Mucosa of stomach (tissue), 1 donor: ENCODE measurements around the gene GPR27.

Source experiments
- H3K27me3 ChIP-seq: one replicate; pipeline ENCODE4 v1.7.0; 2013; ENCODE audit warnings: mild to moderate bottlenecking, low read length; ENCODE audit not compliant: control insufficient read depth, insufficient read depth
- H3K36me3 ChIP-seq: one replicate; pipeline ENCODE4 v1.7.0; 2013; ENCODE audit warnings: low read length; ENCODE audit not compliant: control insufficient read depth, insufficient read depth
- H3K4me1 ChIP-seq: one replicate; pipeline ENCODE4 v1.7.0; 2013; ENCODE audit warnings: mild to moderate bottlenecking, low read length; ENCODE audit not compliant: control insufficient read depth, insufficient read depth
- H3K4me3 ChIP-seq: one replicate; pipeline ENCODE4 v1.7.0; 2013; ENCODE audit warnings: low read length
- H3K9ac ChIP-seq: one replicate; pipeline ENCODE4 v1.7.0; 2013; ENCODE audit warnings: mild to moderate bottlenecking, low read length, moderate library complexity
- H3K9me3 ChIP-seq: one replicate; pipeline ENCODE4 v1.7.0; 2013; ENCODE audit warnings: mild to moderate bottlenecking, low read length, moderate library complexity; ENCODE audit not compliant: control insufficient read depth
- donor health status: Pancreatic carcinoma.

GPR27 gene

GRCh38 chr3:71721651-71722157 lies 32.0 kb upstream of the GPR27 start:
- H3K9me3 ChIP-seq, result no peaks in the 10 kb centered on the region
- H3K4me1 ChIP-seq, result peaks cover 8% of the 10 kb centered on the region
- H3K9ac ChIP-seq, result no peak overlapping the region
- H3K36me3 ChIP-seq, result no peaks in the 10 kb centered on the region
- no peak overlapping the region for H3K4me3 ChIP-seq
- H3K27me3 ChIP-seq, result no peaks in the 10 kb centered on the region

GRCh38 chr3:71722693-71723092 lies 31.0 kb upstream of the GPR27 start:
- no peak overlapping the region for H3K9ac ChIP-seq
- H3K36me3 ChIP-seq, result no peaks in the 10 kb centered on the region
- no peaks in the 10 kb centered on the region for H3K9me3 ChIP-seq
- peaks cover 7% of the 10 kb centered on the region for H3K4me1 ChIP-seq
- no peaks in the 10 kb centered on the region for H3K27me3 ChIP-seq
- no peak overlapping the region for H3K4me3 ChIP-seq

GRCh38 chr3:71723452-71724170 lies 30.0 kb upstream of the GPR27 start:
- Histone ChIP-seq H3K36me3 (no peaks in the 10 kb centered on the region), H3K9ac (peak overlapping the region; percentile 67)

GRCh38 chr3:71724171-71724453 lies 29.5 kb upstream of the GPR27 start:
- Histone ChIP-seq H3K9ac (peak overlapping the region; percentile 67), H3K4me1 (peaks cover 7% of the 10 kb centered on the region), H3K9me3 (no peaks in the 10 kb centered on the region), H3K4me3 (peak overlapping the region; percentile 49), H3K27me3 (no peaks in the 10 kb centered on the region), H3K36me3 (no peaks in the 10 kb centered on the region)

More at GRCh38 chr3:71723452-71724170, 30.0 kb upstream of the GPR27 start:
- H3K9me3 ChIP-seq, result no peaks in the 10 kb centered on the region
- H3K4me1 ChIP-seq, result peaks cover 7% of the 10 kb centered on the region
- H3K4me3 ChIP-seq, result no peak overlapping the region
- no peaks in the 10 kb centered on the region for H3K27me3 ChIP-seq

GRCh38 chr3:71724584-71725270 lies 28.9 kb upstream of the GPR27 start:
- Histone ChIP-seq H3K4me1 (peaks cover 7% of the 10 kb centered on the region), H3K4me3 (peak overlapping the region; percentile 49), H3K9me3 (no peaks in the 10 kb centered on the region), H3K36me3 (no peaks in the 10 kb centered on the region), H3K27me3 (no peaks in the 10 kb centered on the region), H3K9ac (peak overlapping the region; percentile 67)

- Histone ChIP-seq H3K27me3 (no peaks in the 10 kb centered on the region), H3K9me3 (no peaks in the 10 kb centered on the region), H3K9ac (peak within 1 kb of the TSS; percentile 67), H3K36me3 (no peaks in the 10 kb centered on the region), H3K4me3 (peak within 1 kb of the TSS; percentile 49), H3K4me1 (peaks cover 12% of the 10 kb centered on the region)
Observed at GRCh38 chr3:71725271-71725991, 28.2 kb upstream of the GPR27 start, which contains the start of gene EIF4E3. EIF4E3 (minus strand) TSS chr3:71725402; CDS start chr3:71725367, 35 bp downstream.

GRCh38 chr3:71726146-71726545 lies 27.5 kb upstream of the GPR27 start:
- Histone ChIP-seq H3K4me3 (no peak overlapping the region), H3K9ac (peak overlapping the region; percentile 48), H3K36me3 (no peaks in the 10 kb centered on the region), H3K4me1 (peaks cover 12% of the 10 kb centered on the region), H3K9me3 (no peaks in the 10 kb centered on the region), H3K27me3 (no peaks in the 10 kb centered on the region)

- Histone ChIP-seq H3K9ac (no peak overlapping the region), H3K9me3 (no peaks in the 10 kb centered on the region), H3K27me3 (no peaks in the 10 kb centered on the region), H3K4me1 (peaks cover 20% of the 10 kb centered on the region), H3K4me3 (no peak overlapping the region), H3K36me3 (no peaks in the 10 kb centered on the region)
Observed at GRCh38 chr3:71728632-71729342, 24.9 kb upstream of the GPR27 start.

- H3K27me3 ChIP-seq, result no peaks in the 10 kb centered on the region
- no peaks in the 10 kb centered on the region for H3K9me3 ChIP-seq
- H3K4me1 ChIP-seq, result peaks cover 13% of the 10 kb centered on the region
- no peak overlapping the region for H3K4me3 ChIP-seq
- no peak overlapping the region for H3K9ac ChIP-seq
- no peaks in the 10 kb centered on the region for H3K36me3 ChIP-seq
Observed at GRCh38 chr3:71732637-71733036, 21.0 kb upstream of the GPR27 start.

GRCh38 chr3:71733319-71733718 lies 20.3 kb upstream of the GPR27 start:
- H3K4me1 ChIP-seq, result peaks cover 13% of the 10 kb centered on the region
- H3K36me3 ChIP-seq, result no peaks in the 10 kb centered on the region
- no peak overlapping the region for H3K4me3 ChIP-seq
- H3K27me3 ChIP-seq, result no peaks in the 10 kb centered on the region
- no peaks in the 10 kb centered on the region for H3K9me3 ChIP-seq
- no peak overlapping the region for H3K9ac ChIP-seq

- no peaks in the 10 kb centered on the region for H3K27me3 ChIP-seq
- peaks cover 13% of the 10 kb centered on the region for H3K4me1 ChIP-seq
- no peaks in the 10 kb centered on the region for H3K9me3 ChIP-seq
- H3K36me3 ChIP-seq, result no peaks in the 10 kb centered on the region
- H3K4me3 ChIP-seq, result no peak overlapping the region
- no peak overlapping the region for H3K9ac ChIP-seq
Observed at GRCh38 chr3:71734881-71735280, 18.8 kb upstream of the GPR27 start.
